GM12801 (cell line): ENCODE measurements around the gene C6orf52.

Source experiments
- CTCF ChIP-seq: IDR thresholded peaks from one replicate; pipeline ENCODE4 v1.5.1; 2011; ENCODE audit warnings: control low read depth; ENCODE audit not compliant: insufficient read length; ENCODE audit errors: extremely low read depth

C6orf52 gene

GRCh38 chr6:10627800-10628199 lies 66.6 kb downstream of the C6orf52 start:
- no peak for TF ChIP-seq CTCF

- TF ChIP-seq CTCF = no peak
Measured at GRCh38 chr6:10626154-10626741, 68.2 kb downstream of the C6orf52 start.

- TF ChIP-seq CTCF = no peak
Measured at GRCh38 chr6:10624836-10625235, 69.6 kb downstream of the C6orf52 start.

DNA sequence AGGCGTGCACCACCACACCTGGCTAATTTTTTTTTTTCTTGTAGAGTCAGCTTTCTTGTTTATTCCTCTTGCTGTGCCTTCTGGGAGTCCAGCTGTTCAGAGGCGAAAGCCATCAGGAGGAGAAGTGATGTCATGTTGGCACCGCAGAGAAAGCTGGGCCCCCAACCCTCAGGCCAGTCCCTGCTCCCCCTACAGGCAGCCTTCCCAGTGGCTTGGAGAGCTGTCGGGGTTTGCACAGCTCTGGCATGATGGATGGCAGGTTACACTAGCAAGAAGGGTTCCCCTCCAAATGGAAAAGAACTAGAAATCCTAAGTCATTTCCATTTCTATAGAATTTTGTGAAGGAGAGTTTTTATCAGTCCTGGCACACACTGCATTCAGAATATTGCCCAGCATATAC lies 72.6 kb downstream of the C6orf52 start:
- no peak for TF ChIP-seq CTCF
